NCI-H82 (cell line): Measurements from ENCODE around the gene JAKMIP1.
"Not testable (repeated sequence)": the region's sequence is repeated elsewhere in the genome, so short reads cannot be mapped to it uniquely, and the experiment has no call there.

Experiments used
- DNase-seq: peaks from one replicate; lab custom pipeline; 2025; lab: John Stamatoyannopoulos, UW

The JAKMIP1 gene

DNA sequence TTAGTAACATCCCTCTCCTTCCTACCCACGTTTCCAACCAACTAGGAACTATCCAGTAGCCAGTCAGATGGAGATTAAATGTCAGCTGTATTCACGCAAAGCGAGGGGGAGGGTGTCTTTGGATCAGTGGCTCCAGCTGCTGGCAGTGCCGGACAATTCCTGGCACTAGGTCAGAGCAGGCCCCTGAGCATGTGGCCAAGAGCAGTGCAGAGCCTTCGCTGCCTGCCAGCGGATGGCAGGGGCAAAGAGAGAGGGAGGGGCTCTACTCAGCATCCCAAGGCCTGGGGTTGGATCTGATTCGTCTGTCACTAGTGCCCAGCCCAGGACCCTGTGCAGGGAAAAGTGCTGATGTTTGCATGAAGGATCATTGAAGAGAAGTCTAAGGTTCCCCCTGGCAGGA, 28.7 kb upstream of the JAKMIP1 start:
- peak; percentile 22 for DNase-seq

DNA sequence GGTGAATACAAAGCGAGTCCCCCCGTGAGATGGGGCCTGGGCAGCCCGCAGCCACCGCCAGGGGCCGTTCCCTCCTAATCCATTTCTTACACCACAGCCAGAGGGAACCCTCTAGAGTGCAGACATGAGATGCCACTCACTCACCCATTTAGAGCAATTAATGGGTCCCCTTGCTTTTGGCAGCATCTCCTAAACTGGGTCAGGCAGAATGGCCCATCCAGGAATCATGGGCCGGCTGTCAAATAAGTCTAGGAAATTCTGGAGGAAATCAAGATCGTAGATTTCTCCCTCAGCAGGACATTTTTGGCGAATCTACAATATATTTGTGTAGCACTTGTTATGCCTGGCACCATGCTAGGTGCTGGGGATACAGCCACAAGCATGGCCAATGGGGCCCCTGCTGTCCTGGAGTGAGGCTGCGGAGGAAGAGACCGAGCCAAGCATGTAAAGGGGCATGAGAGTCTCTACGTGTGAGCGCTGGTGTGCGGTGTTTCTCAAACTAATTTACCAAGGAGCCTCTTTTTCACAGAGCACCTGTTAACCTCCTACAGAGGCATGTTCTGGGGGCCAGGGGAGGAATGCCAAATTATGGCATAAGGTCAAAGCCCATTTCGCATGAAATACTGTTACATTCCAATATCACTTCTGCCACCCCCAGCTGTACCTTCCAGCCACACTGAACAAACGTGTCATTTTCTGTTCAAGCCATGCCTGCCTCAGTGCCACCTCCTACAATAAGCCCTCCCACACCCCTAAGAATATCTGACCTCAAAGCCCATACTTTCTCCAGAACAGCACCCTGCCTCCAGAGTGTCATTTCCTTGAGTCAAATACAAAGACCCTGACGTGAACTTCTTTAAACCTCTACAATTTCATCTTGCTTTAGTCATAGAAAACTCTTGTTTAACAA, 28.1 kb upstream of the JAKMIP1 start:
- DNase-seq: no peak

- no peak for DNase-seq
Measured at GRCh38 chr4:6227412-6228157, 27.2 kb upstream of the JAKMIP1 start.

DNA sequence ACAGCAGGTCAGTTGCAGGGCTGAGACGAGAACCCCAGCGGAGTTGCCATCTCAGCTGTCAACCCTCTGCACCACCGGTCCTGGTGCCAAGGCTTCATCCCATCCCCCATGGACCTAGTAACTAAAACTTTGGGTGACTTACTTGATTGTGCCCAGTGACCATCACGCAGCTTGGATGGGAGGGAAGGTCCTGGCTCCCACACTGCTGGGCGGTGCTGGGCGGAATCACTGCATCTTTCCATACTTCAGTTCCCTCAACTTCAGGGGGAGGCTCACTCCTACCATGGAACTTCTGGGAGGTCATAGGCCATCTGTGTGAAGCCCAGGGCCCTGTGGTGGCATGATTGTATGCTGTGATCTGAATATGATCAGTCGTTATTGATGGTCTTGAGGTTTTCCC, 26.2 kb upstream of the JAKMIP1 start:
- DNase-seq: no peak

- DNase-seq: no peak
Measured at GRCh38 chr4:6225469-6225868, 25.1 kb upstream of the JAKMIP1 start.

- DNase-seq: no peak
Measured at GRCh38 chr4:6224735-6225134, 24.4 kb upstream of the JAKMIP1 start.

GRCh38 chr4:6222761-6223292, 22.5 kb upstream of the JAKMIP1 start:
- DNase-seq: peak; percentile 78

- peak; percentile 78 for DNase-seq
Measured at GRCh38 chr4:6221851-6222760, 21.8 kb upstream of the JAKMIP1 start.

DNA sequence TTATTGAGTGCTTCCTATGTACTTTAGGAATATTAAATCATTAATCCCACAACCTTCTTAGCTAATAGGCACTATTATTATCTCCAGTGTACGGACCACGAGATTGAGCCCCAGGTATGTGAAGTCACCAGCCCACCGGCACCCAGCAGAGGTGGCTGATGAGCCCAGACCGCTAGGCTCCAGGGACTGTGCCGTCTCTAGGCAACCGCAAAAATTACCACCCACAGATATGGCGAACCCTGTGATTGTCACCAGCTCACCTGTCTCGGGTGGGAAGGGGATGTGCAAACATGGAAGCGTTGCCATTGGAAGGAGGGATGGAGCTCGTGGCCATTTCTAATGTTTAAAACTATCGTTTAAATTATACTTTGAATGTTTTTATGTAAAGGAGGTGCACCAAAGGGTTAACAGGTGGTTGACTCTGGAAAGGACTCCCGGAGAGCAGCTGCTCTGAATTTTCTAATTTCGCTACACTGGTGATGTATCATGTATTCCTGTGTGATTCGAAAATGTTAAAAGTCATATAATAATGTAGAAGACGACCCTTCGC, 21.0 kb upstream of the JAKMIP1 start:
- DNase-seq: peak; percentile 28

DNA sequence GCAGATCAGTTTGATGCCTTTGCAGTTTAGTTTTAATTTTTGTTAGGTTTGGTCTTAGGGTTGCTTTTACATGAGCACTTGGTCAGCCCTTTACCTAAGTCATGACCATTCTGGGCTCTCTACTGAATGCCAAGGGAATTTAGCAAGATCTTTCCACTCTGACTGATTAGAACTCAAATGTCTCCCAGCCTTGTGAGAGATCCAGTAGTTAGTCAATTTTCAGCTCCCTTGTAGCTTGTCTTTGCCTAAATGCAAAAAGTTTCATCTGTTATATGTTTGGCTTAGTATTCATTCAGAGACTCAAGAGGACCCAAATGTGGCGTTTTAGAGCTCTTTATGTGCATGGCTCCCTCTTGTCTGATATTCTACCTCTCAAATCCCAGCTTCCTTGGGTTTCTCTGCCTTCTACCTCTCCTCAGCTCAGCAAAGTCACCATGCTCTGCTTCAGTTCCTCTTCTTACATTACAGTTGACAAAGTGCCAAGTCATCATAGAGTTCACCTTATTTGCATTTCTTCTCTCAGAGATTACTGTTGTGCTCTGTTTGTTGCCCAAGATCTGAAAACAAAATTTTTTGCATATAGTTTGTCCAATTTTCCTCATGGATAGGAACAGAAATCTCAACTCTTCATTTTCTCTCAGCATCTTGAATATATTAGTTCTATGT, 17.5 kb upstream of the JAKMIP1 start:
- DNase-seq: no peak

GRCh38 chr4:6216588-6216987, 16.2 kb upstream of the JAKMIP1 start:
- DNase-seq: no peak

- no peak for DNase-seq
Measured at GRCh38 chr4:6209921-6210320, 9.6 kb upstream of the JAKMIP1 start.

DNA sequence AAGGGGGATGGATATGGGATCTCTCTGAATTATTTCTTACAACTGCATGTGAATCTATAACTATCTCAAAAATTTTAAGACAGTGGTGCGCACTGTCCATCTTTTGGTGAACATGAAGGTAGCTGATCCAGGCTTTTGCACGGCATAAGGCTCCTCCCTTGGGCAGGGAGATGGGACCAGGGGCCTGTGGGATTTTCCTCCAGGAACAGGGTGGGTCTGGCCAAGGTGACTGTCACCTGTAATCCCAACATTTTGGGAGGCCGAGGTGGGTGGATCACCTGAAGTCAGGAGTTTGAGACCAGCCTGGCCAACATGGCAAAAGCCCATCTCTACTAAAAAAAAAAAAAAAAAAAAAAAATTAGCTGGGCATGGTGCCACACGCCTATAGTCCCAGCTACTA, 8.9 kb upstream of the JAKMIP1 start:
- DNase-seq: not testable (repeated sequence)

- DNase-seq: no peak
Measured at GRCh38 chr4:6208416-6208815, 8.1 kb upstream of the JAKMIP1 start.

- DNase-seq: no peak
Measured at GRCh38 chr4:6207602-6208001, 7.3 kb upstream of the JAKMIP1 start.

- peak; percentile 13 for DNase-seq
Measured at GRCh38 chr4:6206771-6207290, 6.5 kb upstream of the JAKMIP1 start.

DNA sequence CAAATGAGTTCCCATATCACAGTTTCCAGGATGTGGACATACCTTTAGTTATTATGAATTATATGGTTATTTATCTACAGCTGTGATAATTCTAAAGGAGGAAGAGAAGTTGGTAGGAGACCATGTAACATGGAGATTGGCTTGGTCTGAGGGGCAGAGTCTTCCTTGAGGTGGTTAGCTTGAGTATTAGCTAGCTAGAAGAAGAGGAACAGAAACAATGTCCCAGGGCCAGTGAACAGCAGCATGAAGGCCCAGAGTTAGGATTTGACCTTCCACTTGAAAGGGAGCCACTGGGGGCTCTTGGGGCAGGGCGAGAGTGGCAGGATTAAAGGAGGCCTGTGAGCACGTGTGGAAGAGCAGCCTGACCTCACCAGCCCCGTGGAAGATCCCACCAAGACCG, 5.6 kb upstream of the JAKMIP1 start:
- no peak for DNase-seq

DNA sequence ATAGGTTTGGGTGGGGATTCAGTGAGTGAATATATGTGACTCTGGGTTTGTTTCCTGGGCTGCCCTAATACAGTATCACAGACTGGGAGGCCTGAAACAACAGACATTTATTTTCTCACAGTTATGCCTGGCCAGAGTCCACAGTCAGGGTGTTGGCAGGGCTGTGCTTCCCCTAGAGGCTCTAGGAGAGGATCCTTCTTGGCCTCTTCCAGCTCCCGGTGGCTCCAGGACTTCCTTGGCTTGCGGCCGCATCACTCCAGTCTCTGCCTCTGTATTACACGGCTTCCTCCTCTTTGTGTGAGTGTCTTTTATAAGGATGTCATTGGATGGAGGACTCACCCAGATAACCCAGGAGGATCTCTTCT, 5.2 kb upstream of the JAKMIP1 start:
- no peak for DNase-seq

DNA sequence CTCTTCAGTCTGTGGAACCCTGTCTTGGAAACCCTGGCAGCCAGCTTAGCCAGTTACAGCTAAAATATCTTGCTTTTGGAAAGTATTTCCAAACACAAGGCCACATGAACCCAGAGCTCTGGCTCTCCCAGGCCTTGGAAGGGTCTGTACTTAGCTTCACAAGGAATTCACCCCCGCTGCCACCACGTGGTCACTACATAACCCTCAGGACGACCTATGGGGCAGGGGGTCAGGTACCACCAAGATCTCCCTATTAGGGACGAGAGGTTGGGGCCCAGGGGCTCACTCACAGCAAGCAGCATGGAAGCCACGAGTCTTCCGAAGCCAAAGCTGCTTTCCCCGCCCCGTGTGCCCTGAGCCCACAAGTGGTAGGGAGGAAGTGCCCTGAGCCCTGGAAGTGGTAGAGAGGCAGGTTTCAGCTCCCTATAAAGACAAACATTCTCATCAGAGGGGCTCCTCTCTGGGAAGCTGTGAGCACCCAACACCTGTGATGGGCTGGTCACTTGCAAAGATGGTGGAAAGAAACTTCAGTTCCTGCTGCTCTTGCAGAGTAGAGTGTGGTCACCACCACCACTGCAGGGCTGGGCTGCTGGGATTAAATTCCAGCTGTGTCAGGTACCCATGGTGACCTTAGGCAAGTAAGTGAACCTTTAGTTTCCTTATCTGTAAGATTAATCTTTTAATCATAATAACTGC, 4.7 kb upstream of the JAKMIP1 start:
- no peak for DNase-seq

DNA sequence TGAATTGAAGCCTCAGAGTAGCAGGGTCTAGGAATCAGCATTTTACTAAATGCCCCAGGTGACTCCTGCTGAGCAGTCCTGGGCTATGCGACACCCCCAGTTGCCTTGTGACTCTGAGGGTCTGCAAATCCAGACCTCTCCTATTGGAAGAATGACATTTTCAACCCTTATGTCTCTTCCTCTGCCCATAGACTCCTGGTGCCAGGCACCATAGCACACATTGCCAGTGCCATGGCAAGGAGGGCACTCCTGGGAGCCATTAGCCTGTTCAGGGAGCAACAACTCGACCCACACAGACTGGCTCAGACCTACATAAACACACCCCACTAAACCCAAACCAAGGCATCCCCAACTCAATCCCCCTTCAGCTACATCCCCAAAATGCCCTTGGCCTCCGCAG, 3.7 kb upstream of the JAKMIP1 start:
- no peak for DNase-seq
